NCI-H2196 (cell line): ENCODE data around the gene EIF3A.

Experiments used
- DNase-seq: peaks from one replicate; lab custom pipeline; 2025; ENCODE audit not compliant: unreplicated experiment; lab: John Stamatoyannopoulos, UW

Gene EIF3A

DNA sequence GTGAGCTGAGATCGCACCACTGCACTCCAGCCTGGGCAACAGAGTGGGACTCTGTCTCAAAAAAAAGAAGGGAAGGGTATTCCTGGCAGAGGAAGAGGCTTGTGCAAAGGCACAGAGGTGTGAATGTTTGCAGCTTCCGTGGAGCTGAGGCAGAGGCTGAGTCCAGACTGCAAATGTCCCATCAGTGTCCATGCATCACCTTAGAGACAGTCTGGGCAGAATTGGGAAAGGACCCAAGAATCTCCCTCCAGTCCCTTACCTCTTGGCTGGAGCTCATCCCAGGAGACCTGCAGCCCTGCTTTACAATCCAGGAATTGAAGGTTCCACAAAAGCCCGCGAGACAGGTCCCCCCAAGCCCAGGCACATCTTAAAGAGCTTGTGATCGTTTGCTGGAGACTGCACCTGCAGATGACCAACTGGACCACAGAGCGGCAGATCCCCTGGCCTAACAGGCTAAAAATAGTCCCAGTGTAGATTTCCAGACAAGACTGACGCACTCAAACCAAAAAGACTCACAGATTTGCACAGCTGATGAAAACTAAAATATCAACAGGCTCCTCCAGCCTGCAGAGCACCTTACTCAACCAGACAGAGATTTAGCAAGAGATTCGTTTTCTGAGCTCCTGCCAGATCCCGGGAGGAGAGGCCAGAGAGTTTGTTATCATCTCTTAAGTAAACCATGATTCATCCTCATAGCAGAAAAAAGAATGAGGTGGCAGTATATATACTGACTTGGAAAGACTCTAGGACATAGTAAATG is 74.0 kb downstream of the EIF3A start:
- peak; percentile 29 for DNase-seq

DNA sequence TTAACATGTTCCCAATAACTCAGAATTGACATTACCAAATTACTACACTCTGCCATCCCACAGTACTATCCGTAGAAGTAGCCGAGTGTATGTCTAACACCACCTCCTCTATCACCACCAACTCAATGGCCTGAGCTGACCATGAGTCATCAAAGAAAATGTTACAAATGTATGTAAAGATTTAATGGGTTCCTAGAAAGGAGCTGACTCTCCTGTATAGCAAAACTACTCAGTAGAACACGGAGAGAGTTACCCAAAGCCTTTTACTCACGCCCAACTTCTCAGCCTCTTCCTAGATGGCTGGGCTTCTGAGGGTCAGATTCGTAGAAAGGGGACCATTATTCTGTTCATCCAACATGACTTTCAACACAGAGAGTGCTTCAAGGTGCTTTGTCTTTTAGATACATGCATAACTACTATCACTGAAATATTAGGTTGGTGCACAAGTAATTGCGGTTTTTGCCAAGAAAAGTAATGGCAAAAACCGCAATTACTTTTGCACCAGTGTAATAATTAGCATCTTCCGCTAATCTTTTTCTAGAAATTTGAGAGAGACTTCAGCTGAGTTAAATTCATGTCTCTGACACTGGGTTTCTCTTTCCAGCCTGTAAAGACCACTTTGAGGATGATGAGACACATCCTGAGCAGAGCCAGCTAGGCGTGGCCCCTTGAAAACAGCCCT is 75.1 kb downstream of the EIF3A start:
- DNase-seq: no peak

DNA sequence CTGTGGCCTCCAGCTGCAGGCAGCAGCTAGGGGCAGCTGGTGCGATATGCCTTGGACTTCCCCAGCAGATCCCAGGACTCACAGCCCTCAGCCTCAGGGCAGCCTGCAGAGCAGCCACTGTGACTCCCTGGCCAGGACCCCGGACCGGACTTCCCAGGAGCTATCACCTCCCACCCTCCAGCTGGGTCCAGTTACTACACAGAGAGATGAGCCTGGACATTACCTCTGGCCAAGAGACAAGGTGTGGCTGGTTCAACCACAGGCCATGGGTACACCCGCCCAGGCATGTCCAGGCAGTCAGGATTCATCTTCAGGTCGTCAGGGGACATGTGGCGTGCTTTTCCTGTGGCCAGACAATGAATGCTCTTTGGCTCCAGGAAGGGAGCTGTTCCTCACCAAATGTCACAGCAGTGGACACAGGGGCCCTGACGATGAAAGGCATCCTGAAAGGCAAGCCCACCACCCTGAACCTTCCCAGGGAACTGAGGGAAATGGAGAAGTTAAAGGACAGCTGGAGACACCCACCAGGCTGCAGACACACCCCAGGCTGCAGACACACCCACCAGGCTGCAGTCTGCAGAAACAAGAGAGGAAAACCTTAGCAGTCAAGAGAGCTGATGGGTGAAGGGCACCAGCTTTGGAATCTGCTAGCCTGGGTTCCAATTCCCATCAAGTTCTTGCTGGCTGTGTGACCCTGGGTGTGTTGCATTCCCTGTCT is 76.9 kb downstream of the EIF3A start:
- no peak for DNase-seq

DNA sequence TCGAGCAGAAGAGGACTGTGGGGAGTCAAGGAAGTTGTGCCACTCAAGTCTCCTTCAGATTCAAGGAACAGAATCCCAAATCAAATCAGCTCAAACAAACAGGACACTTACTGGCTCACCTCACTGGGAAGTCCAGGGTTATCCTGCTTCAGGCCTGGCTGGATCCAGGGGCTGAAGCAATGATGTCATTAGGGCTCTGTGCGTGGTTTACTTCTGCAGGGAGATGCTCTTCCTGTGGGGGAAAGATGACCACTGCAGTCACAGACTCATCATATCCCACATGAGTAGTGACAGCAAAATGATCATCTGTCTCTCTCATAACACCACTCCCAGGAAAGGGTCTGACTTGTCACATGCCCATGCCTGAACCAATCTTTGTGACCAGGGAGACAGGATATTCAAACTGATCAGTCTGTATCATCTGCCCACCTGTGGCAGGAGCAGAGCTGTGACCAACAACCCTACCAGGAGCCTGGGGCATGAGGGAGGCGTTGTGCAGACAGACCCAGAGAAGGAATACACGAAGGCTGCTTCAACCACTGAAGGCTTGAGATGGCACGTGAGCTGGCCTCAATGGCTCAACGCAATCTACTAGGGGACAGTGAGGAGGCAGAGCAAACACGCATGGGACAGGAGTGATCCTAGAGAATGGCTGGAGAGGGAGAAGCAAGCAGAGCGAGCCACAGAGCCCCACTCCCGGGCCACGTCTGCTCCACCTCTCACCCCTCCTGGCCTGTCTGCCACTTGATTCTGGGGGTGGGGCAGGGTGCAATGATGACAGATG is 78.7 kb downstream of the EIF3A start:
- DNase-seq: no peak

DNA sequence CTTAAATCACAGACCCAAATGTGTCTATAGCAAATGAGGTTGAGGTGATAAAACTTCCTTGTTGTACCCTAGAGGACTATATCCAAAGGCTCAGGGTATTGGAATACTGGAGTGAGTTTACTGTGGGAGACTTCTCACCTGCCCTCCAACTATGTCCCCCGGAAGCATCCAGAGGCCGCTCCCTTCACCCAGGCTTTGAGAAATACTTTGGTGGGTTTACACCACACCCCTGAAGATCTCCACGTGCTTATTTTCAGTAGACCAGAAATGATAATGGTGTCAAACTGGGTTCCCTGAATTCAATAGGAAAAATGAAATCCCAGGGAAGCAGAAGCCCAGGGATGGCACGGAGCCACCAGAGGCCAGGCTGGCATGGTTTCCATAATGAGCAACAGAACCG is 82.4 kb downstream of the EIF3A start:
- no peak for DNase-seq

DNA sequence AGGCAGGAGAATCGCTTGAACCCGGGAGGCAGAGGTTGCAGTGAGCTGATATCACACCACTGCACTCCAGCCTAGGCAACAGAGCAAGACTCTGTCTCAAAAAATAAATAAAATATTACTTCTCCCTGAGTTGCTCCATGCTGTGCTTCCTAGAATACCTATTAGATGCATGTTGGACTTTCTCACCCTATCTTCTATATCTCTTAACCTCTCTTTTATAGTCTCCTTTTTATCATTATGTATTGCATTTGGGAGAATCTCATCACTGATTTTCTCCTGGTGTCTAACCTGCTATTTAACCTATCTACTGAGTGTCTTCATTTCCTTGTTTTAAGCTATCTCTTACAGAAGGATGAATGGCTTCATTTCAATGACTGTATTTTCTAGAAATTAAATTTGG is 83.2 kb downstream of the EIF3A start:
- no peak for DNase-seq

DNA sequence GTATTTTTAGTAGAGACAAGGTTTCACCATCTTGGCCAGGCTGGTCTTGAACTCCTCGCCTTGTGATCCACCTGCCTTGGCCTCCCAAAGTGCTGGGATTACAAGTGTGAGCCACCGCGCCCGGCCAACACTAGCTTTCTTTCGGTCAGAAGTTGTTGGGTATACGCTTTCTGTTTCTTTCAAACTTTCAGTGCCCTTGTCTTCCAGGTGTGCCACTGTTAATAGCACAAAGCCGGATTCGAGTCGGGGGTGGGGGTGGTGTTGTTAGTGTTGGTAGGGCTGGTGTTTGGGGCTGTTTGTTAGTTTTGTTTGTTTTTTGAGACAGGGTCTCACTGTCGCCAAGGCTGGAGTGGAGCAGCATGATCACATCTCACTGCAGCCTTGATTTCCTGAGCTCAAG is 84.9 kb downstream of the EIF3A start:
- no peak for DNase-seq

DNA sequence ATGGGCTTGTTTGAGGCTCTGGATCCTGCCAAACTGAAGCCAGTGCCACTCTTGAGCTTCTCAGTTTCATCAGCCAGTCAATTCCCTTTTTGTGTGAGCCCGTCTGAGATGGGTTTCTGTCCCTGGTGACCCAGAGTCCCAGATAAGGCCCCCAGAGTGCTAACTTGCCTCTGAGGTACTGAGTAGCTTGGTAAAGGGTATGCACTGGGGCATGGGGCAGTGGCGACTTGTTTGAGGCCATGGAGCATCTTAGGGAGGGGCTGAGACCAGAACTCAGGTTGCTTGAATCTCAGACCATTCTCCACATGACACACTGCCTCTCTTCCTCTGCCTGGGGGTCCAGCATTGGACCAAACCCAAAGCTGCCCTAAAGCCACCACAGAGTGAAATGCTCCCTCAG is 86.3 kb downstream of the EIF3A start:
- no peak for DNase-seq

DNA sequence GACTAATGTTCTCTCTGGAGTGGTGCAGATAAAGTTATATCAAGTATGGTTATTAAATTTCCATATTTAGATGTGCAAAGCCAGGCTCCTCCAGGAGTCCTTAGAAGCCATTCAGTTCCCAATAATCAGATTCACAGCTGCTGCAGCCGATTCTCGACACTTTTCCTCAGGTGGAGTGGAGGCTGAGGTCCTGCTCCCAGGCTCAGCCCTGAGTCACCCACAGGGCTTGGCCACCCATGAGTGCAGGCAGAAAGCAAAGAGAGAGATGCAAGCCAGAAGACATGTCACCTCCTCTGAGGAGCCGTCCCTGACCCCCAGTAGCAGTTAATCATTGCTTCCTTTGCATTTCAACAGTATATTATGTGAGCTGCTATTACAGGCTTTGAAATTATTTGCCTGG is 87.4 kb downstream of the EIF3A start:
- DNase-seq: no peak

DNA sequence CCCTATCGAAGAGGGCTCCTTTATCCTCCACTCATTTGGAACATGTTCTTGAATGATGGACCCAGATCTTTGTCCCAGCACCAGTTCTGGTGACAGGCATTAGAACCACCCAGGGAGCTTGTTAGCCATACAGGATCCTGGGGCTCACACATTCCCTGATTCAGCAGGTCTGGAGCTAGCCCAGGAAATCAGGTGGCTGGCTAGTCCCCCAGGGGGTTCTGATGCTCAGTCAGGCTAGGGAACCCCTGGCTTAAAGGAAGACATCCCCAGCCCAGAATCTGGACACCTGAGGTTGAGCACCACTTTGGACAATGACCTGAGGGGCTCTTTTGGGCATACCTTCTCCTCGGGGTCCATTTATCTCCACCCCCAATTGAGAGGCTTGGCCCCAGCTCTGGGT is 88.1 kb downstream of the EIF3A start:
- no peak for DNase-seq

DNA sequence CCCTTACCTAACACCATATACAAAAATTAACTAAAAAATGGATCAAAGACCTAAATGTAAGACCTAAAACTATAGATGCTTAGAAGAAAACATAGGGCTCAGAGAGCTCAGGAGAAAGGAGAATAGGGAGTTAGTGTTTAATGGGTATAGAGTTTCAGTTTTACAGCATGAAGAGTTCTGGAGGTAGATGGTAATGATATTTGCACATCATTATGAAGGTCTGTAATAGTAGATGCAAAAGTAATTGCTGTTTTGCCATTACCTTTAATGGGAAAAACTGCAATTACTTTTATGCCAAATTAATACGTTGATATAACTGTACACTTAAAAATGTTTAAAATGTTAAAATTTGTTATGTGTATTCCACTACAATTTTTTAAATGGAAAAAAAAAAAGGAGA is 90.3 kb downstream of the EIF3A start:
- DNase-seq: no peak

DNA sequence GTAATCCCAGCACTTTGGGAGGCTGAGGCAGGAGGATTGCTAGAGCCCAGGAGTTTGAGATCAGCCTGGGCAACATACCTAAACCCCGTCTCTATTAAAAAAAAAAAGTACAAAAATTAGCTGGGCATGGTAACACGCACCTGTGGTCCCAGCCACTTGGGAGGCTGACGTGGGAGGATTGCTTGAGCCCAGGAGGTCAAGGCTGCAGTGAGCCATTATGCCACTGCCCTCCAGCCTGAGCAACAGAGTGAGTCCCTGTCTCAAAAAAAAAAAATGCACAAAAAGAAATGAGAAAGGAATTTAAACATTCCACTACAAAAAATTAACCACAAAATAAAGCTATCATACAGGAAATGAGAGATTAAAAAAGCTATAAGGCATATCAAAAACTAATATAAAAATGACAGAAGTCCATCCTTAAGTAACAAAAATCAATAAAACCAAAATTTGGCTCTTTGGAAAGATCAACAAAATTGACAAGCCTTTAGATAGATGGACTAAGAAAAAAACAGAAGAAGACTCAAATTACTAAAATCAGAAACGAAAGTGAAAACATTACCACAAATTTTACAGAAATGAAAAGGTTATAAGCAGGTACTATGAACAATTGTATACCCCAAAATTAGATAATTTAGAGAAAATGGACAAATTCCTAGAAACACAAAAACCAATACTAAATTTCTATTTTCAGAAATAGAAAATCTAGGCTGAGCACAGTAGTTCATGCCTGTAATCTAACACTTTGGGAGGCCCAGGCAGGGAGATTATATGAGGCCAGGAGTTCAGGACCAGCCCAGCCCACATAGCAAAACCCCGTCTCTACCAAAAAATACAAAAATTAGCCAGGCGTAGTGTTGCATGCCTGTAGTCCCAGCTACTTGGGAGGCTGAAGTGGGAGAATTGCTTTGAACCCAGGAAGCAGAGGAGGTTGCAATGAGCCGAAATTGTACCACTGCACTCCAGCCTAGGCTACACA is 93.5 kb downstream of the EIF3A start:
- no peak for DNase-seq

DNA sequence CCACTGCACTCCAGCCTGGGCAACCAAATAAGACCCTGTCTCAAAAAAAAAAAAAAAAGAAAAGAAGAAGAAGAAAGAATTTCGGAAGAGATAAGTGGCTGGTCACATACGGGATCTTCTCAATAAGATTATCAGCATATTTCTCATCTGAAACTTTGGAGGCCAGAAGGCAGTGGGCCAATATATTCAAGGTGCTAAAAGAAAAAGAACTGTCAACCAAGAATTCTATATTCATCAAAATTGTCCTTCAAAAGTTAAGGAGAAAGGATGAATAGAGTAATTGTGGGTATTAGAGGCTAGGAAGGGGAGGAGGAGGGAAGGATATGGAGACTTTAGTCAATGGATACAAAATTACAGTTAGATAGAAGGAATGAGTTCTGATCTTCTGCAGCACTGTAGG is 95.0 kb downstream of the EIF3A start:
- no peak for DNase-seq
